ENCODE data around the gene SLC7A7.
"Not testable (repeated sequence)": the region's sequence is repeated elsewhere in the genome, so short reads cannot be mapped to it uniquely, and the experiment has no call there.

The SLC7A7 gene

DNA sequence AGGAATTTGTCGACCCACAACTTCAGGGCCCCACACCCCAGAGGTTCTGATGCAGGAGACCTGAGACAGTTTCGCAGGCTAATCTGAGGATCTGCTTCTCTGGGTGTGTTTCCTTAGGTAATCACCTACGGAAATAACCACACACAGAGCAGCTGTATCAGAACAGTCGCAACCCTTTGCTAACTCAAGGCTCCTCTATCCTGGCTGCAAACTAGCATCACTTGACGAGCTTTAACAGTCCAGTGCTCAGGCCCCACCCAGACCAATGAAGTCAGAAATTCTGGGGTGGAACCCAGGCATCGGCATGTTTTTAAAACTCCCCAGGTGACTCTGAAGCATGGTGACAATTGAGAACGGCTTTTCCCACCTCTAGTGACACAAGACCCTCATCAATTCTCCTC is 20.7 kb downstream of the SLC7A7 start:
- H3K4me1 ChIP-seq (ENCODE audit: control insufficient read depth, low read depth, low read length), result peaks cover 14% of the 10 kb centered on the region

DNA sequence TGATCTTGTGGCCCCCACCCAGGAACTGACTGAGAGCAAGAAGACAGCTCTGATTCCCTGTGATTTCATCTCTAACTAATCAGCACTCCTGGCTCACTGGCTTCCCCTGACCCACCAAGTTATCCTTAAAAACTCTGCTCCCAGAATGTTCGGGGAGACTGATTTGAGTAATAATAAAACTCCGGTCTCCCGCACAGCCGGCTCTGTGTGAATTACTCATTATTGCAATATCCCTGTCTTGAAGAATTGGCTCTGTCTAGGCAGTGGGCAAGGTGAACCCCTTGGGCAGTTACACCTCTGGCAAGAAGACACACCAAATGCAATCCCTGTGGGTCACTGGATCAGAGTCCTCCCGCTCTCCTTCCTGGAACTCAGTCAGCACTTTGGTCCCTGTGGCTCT is 21.3 kb downstream of the SLC7A7 start:
- Histone ChIP-seq H3K36me3 (ENCODE audit: control insufficient read depth, low read depth, low read length) (no peaks in the 10 kb centered on the region), H3K27me3 (ENCODE audit: control insufficient read depth, insufficient read depth, low read length) (no peaks in the 10 kb centered on the region), H3K9me3 (ENCODE audit: control insufficient read depth, low read depth, low read length) (no peaks in the 10 kb centered on the region), H3K4me3 (ENCODE audit: low read length) (no peak overlapping the region), H3K27ac (ENCODE audit: low read length) (no peak overlapping the region), H3K9ac (ENCODE audit: low read length) (no peak overlapping the region), H3K4me1 (ENCODE audit: control insufficient read depth, low read depth, low read length) (peaks cover 14% of the 10 kb centered on the region)

More for the DNA sequence above, 20.7 kb downstream of the SLC7A7 start:
- Histone ChIP-seq H3K4me3 (ENCODE audit: low read length) (no peak overlapping the region), H3K27me3 (ENCODE audit: control insufficient read depth, insufficient read depth, low read length) (no peaks in the 10 kb centered on the region), H3K27ac (ENCODE audit: low read length) (no peak overlapping the region), H3K36me3 (ENCODE audit: control insufficient read depth, low read depth, low read length) (no peaks in the 10 kb centered on the region), H3K9me3 (ENCODE audit: control insufficient read depth, low read depth, low read length) (no peaks in the 10 kb centered on the region), H3K9ac (ENCODE audit: low read length) (no peak overlapping the region)

DNA sequence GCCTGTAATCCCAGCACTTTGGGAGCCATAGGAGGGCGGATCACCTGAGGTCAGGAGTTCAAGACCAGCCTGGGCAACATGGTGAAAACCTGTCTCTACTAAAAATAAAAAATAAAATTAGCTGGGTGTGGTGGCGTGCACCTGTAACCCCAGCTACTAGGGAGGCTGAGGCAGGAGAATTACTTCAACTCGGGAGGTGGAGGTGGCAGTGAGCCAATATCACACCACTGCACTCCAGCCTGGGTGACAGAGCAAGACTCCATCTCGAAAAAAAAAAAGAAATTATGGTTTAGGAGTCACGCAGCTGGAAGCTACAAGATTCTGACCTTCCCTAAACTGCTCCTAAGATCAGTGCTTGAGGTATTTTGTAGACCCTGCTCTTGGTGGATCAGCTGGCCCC is 21.7 kb downstream of the SLC7A7 start:
- not testable (repeated sequence) for H3K9ac ChIP-seq (ENCODE audit: low read length); H3K27me3 ChIP-seq (ENCODE audit: control insufficient read depth, insufficient read depth, low read length); H3K36me3 ChIP-seq (ENCODE audit: control insufficient read depth, low read depth, low read length); H3K27ac ChIP-seq (ENCODE audit: low read length); H3K4me3 ChIP-seq (ENCODE audit: low read length); H3K9me3 ChIP-seq (ENCODE audit: control insufficient read depth, low read depth, low read length)
- H3K4me1 ChIP-seq (ENCODE audit: control insufficient read depth, low read depth, low read length), result peaks cover 14% of the 10 kb centered on the region

DNA sequence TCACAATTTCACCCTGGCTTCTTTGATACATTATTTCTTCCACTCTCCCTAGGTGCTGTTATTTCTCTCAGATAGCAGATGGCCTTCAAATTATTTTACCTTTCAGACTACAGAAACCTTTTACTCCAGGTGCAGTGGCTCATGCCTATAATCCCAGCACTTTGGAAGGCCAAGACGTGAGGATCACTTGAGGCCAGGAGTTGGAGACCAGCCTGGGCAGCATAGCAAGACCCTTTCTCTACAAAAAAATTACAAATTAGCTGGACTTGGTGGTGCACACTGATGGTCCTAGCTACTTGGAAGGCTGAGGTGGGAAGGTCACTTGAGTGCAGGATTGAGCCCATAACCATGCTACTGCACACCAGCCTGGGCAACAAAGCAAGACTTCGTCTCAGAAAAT is 23.1 kb downstream of the SLC7A7 start:
- H3K4me1 ChIP-seq (ENCODE audit: control insufficient read depth, low read depth, low read length), result peaks cover 10% of the 10 kb centered on the region
- no peak overlapping the region for H3K9ac ChIP-seq (ENCODE audit: low read length)
- no peak overlapping the region for H3K4me3 ChIP-seq (ENCODE audit: low read length)
- no peaks in the 10 kb centered on the region for H3K9me3 ChIP-seq (ENCODE audit: control insufficient read depth, low read depth, low read length)
- H3K27me3 ChIP-seq (ENCODE audit: control insufficient read depth, insufficient read depth, low read length), result no peaks in the 10 kb centered on the region
- no peak overlapping the region for H3K27ac ChIP-seq (ENCODE audit: low read length)
- no peaks in the 10 kb centered on the region for H3K36me3 ChIP-seq (ENCODE audit: control insufficient read depth, low read depth, low read length)

DNA sequence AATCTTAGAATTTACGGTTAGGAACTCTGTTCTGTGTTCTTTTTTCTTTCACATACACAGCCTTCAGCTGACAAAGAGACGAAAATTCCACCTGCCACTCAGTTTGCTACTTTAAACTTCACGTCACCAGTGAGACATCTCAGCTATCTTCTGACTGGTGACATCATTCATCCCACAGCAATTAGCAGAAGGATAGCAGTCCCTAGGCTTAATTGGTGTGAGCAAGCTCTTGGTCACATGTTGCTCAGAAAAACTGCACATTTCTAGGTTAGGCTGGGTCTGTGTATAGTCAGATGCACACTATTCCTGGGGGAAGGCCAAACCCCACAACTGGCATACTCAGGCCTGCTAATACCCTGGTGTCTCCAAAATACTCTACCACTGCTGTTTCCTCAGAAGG is 23.9 kb downstream of the SLC7A7 start:
- Histone ChIP-seq H3K27ac (ENCODE audit: low read length) (no peak overlapping the region), H3K9me3 (ENCODE audit: control insufficient read depth, low read depth, low read length) (no peaks in the 10 kb centered on the region), H3K36me3 (ENCODE audit: control insufficient read depth, low read depth, low read length) (no peaks in the 10 kb centered on the region), H3K4me3 (ENCODE audit: low read length) (no peak overlapping the region), H3K27me3 (ENCODE audit: control insufficient read depth, insufficient read depth, low read length) (no peaks in the 10 kb centered on the region), H3K4me1 (ENCODE audit: control insufficient read depth, low read depth, low read length) (peaks cover 1% of the 10 kb centered on the region), H3K9ac (ENCODE audit: low read length) (no peak overlapping the region)

DNA sequence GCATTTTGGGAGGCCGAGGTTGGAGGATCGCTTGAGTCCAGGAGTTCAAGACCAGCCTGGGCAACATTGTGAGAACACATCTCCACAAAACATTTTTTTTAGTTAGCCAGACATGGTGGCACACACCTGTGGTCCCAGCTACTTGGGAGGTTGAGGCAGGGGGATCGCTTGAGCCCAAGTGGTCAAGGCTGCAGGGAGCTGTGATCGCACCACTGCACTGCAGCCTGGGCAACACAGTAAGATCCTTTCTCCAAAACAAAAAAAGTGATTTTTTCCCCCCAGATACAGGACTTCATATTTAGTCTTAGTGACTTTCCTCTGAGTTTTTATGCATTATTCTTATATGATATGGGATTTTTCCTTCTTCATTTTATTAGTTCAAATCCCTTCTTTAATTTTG is 28.6 kb downstream of the SLC7A7 start:
- no peaks in the 10 kb centered on the region for H3K36me3 ChIP-seq (ENCODE audit: control insufficient read depth, low read depth, low read length)
- H3K27ac ChIP-seq (ENCODE audit: low read length), result no peak overlapping the region
- no peak overlapping the region for H3K4me3 ChIP-seq (ENCODE audit: low read length)
- H3K4me1 ChIP-seq (ENCODE audit: control insufficient read depth, low read depth, low read length), result no peaks in the 10 kb centered on the region
- no peak overlapping the region for H3K9ac ChIP-seq (ENCODE audit: low read length)
- no peaks in the 10 kb centered on the region for H3K27me3 ChIP-seq (ENCODE audit: control insufficient read depth, insufficient read depth, low read length)
- H3K9me3 ChIP-seq (ENCODE audit: control insufficient read depth, low read depth, low read length), result no peaks in the 10 kb centered on the region

DNA sequence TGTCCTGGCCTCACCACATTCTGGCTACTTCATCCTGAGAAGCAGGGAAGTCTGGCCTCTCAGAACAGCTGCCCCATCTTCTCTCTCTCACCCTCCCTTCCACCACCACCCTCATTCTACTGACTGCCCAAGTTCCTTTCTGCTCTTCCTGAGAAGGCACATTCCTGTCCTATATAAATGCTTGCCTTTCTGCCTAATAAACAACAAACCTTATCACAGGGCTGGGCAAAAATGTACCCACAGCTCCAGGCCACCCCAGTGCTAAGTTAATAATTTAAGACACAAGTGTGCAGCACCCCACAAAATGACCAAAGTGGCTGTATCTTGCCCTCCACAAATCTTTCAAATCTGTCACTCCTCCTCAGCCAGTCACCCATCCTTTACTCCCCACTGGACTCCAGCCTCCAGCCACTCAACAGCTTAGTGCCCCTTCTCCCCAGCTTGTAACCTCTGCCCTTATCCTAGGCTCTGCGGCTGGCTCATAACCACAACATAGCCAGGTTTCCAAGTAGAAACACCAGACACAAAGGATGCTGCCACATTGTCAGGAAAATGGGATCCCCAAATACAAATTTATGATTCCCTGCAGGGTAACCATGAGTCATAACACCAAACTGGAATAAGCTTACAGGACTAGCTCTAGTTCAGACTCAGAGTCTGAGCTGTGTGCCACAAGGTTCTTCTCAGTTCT is 33.8 kb downstream of the SLC7A7 start:
- H3K9me3 ChIP-seq (ENCODE audit: control insufficient read depth, low read depth, low read length), result no peaks in the 10 kb centered on the region
- peaks cover 12% of the 10 kb centered on the region for H3K4me1 ChIP-seq (ENCODE audit: control insufficient read depth, low read depth, low read length)
- no peaks in the 10 kb centered on the region for H3K36me3 ChIP-seq (ENCODE audit: control insufficient read depth, low read depth, low read length)
- H3K27me3 ChIP-seq (ENCODE audit: control insufficient read depth, insufficient read depth, low read length), result no peaks in the 10 kb centered on the region
- no peak overlapping the region for H3K4me3 ChIP-seq (ENCODE audit: low read length)
- no peak overlapping the region for H3K27ac ChIP-seq (ENCODE audit: low read length)
- no peak overlapping the region for H3K9ac ChIP-seq (ENCODE audit: low read length)

DNA sequence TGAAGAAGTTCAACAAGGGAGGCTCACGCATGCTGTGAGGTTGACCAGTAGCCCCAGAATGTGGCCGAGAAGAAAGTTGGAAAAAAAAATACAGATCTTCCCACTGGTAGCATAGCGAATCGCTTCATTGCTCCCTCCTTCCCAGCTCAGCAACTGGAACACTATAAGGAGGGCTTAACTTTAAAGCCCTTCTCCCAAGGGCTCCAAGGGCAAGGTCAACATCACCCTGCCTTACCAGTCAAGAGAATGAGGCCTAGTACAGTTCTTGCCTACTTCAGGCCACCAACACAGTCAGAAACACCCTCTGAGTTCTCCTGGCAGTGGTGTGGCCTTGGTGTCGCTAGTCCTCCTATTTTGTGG is 34.3 kb downstream of the SLC7A7 start:
- H3K4me3 ChIP-seq (ENCODE audit: low read length), result no peak overlapping the region

DNA sequence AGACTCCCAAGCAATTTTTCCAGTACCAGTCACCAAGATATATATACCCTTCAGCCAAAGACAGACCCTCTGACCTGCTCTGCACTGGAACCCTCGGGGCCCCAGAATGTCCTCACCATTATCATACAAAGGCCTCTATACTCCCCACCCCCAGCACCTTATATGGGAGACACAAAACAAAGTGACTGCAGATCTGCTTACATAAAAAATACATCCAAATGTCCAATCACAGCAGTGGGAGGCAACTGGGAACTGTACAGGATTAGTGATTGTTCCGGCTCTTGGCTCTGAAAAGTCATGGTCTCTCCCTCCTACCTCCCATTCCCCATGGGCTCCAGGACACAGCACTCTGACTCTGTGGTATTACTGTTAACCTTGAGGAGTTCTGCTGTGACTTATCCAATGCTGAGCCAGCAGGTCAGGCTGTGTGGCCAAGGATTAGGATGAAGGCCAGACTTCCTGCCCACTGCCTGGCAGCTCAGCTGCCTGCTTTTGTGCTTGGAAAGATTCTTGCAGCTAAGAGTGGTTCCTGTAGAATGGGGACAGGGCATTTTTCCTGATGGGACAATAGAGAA is 35.0 kb downstream of the SLC7A7 start:
- H3K27me3 ChIP-seq (ENCODE audit: control insufficient read depth, insufficient read depth, low read length), result no peaks in the 10 kb centered on the region
- H3K9ac ChIP-seq (ENCODE audit: low read length), result no peak overlapping the region
- H3K27ac ChIP-seq (ENCODE audit: low read length), result no peak overlapping the region
- H3K4me1 ChIP-seq (ENCODE audit: control insufficient read depth, low read depth, low read length), result peaks cover 12% of the 10 kb centered on the region
- no peaks in the 10 kb centered on the region for H3K9me3 ChIP-seq (ENCODE audit: control insufficient read depth, low read depth, low read length)
- no peaks in the 10 kb centered on the region for H3K36me3 ChIP-seq (ENCODE audit: control insufficient read depth, low read depth, low read length)
- H3K4me3 ChIP-seq (ENCODE audit: low read length), result no peak overlapping the region

More for the DNA sequence above, 34.3 kb downstream of the SLC7A7 start:
- Histone ChIP-seq H3K4me1 (ENCODE audit: control insufficient read depth, low read depth, low read length) (peaks cover 12% of the 10 kb centered on the region), H3K27me3 (ENCODE audit: control insufficient read depth, insufficient read depth, low read length) (no peaks in the 10 kb centered on the region), H3K9ac (ENCODE audit: low read length) (no peak overlapping the region), H3K27ac (ENCODE audit: low read length) (no peak overlapping the region), H3K36me3 (ENCODE audit: control insufficient read depth, low read depth, low read length) (no peaks in the 10 kb centered on the region), H3K9me3 (ENCODE audit: control insufficient read depth, low read depth, low read length) (no peaks in the 10 kb centered on the region)

DNA sequence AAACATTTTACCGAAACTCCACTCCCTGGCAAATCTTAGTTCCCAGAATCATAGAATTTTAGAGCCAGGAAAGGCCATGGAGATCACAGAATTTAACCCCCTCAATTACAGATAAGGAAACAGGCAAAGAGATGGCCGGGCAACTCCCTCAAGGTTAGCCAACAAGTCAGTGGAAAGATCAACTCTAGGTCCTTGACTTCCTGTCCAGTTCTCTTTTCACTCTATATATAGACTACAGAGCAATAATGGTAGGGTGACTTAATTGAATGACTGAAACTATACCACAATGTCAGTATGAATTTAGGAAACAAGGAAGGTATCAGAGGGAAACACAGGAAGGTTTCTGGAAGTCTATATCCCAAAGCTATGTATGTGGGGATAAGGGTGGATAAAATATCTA is 37.2 kb downstream of the SLC7A7 start:
- no peak overlapping the region for H3K9ac ChIP-seq (ENCODE audit: low read length)
- H3K9me3 ChIP-seq (ENCODE audit: control insufficient read depth, low read depth, low read length), result no peaks in the 10 kb centered on the region
- H3K27ac ChIP-seq (ENCODE audit: low read length), result no peak overlapping the region
- H3K36me3 ChIP-seq (ENCODE audit: control insufficient read depth, low read depth, low read length), result peaks cover 6% of the 10 kb centered on the region
- no peaks in the 10 kb centered on the region for H3K27me3 ChIP-seq (ENCODE audit: control insufficient read depth, insufficient read depth, low read length)
- H3K4me1 ChIP-seq (ENCODE audit: control insufficient read depth, low read depth, low read length), result peaks cover 12% of the 10 kb centered on the region
- H3K4me3 ChIP-seq (ENCODE audit: low read length), result no peak overlapping the region

DNA sequence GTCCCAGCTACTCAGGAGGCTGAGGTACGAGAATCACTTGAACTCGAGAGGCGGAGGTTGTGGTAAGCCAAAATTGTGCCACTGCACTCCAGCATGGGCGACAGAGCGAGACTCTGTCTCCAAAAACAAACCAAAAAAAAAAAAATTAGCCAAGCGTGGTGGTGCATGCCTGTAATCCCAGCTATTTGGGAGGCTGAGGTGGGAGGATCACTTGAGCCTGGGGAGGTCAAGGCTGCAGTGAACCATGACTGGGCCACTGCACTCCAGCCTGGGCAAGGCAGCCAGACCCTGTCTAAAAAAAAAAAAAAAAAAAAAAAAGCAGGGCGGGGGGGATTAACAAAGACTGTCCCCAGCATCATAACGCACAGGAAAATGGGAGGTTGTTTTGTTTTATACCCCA is 38.4 kb downstream of the SLC7A7 start:
- H3K9me3 ChIP-seq (ENCODE audit: control insufficient read depth, low read depth, low read length); H3K27ac ChIP-seq (ENCODE audit: low read length); H3K9ac ChIP-seq (ENCODE audit: low read length); H3K4me3 ChIP-seq (ENCODE audit: low read length); H3K27me3 ChIP-seq (ENCODE audit: control insufficient read depth, insufficient read depth, low read length): not testable (repeated sequence)
- H3K4me1 ChIP-seq (ENCODE audit: control insufficient read depth, low read depth, low read length), result peaks cover 12% of the 10 kb centered on the region
- peaks cover 15% of the 10 kb centered on the region for H3K36me3 ChIP-seq (ENCODE audit: control insufficient read depth, low read depth, low read length)

DNA sequence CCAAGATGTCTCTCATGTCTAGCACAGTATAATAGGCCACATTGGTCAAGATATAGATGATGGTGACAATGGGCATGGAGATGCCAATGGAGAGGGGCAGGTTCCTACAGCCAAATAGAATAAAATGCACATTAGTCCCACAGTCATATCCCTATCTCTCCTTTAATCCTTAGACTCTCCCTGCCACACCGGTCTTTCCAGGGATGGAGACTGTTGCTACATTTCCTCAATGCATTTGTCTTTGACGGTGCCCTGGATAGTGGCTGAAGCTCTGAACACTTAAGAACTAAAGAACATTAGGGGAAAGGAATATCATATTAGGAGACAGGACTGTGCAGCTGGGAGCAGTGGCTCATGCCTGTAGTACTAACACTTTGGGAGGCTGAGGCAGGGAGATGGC is 39.0 kb downstream of the SLC7A7 start:
- no peak overlapping the region for H3K4me3 ChIP-seq (ENCODE audit: low read length)
- H3K9ac ChIP-seq (ENCODE audit: low read length), result no peak overlapping the region
- H3K27ac ChIP-seq (ENCODE audit: low read length), result no peak overlapping the region
- H3K27me3 ChIP-seq (ENCODE audit: control insufficient read depth, insufficient read depth, low read length), result no peaks in the 10 kb centered on the region
- peaks cover 12% of the 10 kb centered on the region for H3K4me1 ChIP-seq (ENCODE audit: control insufficient read depth, low read depth, low read length)
- H3K36me3 ChIP-seq (ENCODE audit: control insufficient read depth, low read depth, low read length), result peaks cover 22% of the 10 kb centered on the region
- no peaks in the 10 kb centered on the region for H3K9me3 ChIP-seq (ENCODE audit: control insufficient read depth, low read depth, low read length)
